HG03045 (cell line): ENCODE data around the gene RAB11FIP3.

Experiments
- ATAC-seq: cut with Tn5 transposase; IDR thresholded peaks from one replicate; pipeline ENCODE4 v1.9.1; 2021; ENCODE audit warnings: mild to moderate bottlenecking, moderate library complexity; ENCODE audit not compliant: unreplicated experiment

The RAB11FIP3 gene

DNA sequence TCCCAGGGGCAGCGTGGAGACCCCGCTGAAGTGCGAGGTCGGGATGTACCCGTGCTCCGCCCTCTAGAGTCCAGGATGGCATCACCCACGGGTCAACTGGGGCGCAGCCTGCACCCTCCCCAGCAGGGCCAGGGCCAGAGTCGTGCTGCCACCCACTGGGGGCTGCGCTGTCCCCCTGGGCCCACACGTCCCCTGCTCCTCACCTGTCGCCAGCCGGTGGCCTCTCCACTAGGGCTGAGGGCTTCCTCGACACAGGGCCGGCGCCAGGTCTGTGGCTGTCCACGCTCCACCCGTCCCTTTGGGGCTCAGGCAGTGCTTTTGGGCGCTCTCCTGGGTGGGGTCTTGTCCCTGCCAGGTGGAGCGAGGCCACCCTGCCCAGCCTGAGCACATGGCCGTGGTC lies 123.1 kb downstream of the RAB11FIP3 start:
- no peak for ATAC-seq

DNA sequence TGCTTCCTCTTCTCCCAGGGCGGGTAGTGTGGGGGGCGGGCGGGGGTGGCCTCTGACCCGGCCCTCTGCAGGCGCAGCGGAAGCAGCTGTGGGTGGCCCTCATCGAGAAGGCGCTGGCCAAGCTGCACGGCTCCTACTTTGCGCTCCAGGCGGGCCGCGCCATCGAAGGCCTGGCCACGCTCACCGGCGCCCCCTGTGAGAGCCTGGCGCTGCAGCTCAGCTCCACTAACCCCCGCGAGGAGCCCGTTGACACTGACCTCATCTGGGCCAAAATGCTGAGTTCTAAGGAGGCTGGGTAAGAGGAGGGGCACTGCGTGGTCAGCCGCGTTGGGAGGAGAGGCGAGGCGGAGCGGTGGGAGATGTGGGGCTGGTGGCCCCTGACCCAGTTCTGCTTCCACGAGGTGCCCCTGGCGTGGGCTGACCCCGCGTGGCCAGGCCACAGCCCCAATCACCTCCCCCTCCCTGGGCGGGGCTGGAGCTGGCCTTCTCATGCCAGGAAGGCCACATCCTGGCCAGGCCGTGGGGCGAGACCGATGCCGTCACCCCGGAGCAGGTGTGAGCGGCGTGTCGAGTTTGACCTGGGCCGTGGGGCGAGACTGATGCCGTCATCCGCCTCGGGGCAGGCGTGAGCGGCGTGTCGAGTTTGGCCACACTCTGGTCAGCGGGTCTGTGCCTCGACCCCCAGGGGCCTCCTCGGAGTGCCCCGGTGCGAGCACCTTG lies 124.3 kb downstream of the RAB11FIP3 start:
- ATAC-seq = no peak

DNA sequence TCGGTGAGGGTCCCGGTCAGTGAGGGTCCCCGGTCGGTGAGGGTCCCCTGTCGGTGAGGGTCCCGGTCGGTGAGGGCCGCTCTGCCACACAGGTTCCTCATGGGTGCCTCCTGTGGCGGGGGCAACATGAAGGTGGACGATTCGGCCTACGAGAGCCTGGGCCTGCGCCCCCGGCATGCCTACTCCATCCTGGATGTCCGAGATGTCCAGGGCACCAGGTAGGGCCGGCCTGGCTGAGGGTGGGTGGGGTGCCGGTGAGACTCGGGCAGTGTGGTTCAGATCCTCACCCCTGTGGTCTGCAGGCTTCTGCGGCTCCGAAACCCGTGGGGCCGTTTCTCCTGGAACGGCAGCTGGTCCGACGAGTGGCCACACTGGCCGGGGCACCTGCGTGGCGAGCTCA lies 125.8 kb downstream of the RAB11FIP3 start:
- no peak for ATAC-seq

DNA sequence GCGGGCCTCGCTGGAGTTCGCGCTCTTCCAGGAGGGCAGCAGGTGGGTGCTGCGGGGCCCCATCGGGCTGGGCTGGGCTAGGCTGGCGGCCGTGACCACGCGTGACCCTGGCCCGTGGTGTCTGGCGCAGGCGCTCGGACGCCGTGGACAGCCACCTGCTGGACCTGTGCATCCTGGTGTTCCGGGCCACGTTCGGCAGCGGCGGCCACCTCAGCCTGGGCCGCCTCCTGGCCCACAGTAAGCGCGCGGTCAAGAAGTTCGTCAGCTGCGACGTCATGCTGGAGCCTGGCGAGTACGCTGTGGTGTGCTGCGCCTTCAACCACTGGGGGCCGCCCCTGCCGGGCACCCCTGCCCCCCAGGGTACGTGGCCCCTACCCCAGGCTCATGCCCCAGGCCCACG lies 126.7 kb downstream of the RAB11FIP3 start:
- ATAC-seq = no peak

DNA sequence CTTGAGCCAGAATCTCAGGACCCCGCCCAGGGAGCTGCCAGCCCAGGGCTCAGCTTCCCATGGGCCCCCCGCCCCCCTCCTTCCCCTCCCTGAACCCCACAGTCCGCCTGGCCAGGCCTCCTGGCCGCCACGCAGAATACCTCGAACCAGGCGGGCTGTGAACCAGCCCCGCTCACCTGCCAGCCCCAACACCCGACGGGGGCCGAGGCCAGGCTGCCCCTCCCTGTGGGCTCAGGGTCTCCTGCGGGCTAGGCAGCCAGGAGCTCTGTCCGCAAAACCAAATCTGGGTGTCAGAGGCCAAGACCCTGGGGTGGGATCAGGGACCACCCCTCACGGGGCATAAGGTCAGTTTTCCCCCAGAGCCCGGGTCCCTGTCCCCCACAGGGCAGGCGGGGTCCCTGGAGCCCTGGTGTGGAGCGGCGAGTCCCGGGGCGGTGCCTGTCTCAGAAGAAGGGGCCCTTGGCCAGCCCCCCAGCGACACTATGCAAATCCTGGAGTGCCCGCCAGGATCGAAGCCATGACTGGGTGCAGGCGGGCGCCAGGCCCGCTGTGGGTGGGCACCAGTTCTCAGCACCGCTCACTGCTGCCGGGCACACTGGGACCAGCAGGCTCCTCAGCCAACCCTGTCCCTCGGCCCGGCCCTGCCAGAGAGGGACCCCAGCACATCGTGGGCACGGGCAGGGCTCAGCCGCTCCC lies 128.3 kb downstream of the RAB11FIP3 start:
- no peak for ATAC-seq

DNA sequence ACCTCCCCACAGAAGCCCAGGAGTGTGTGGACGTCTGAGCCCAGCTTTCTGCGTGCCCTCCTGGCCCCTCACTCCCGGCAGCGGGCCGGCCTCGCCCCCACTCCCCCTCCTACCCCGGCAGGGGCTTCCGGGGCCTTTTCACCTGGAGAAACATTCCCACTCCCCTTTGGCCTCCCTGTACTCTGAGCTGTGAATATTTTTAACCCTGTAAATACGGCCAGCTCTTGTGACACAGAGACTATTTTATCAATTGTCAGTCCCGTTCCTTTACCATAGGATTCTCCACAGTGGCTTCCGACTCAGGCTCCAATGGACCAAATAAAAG lies 128.8 kb downstream of the RAB11FIP3 start:
- no peak for ATAC-seq

DNA sequence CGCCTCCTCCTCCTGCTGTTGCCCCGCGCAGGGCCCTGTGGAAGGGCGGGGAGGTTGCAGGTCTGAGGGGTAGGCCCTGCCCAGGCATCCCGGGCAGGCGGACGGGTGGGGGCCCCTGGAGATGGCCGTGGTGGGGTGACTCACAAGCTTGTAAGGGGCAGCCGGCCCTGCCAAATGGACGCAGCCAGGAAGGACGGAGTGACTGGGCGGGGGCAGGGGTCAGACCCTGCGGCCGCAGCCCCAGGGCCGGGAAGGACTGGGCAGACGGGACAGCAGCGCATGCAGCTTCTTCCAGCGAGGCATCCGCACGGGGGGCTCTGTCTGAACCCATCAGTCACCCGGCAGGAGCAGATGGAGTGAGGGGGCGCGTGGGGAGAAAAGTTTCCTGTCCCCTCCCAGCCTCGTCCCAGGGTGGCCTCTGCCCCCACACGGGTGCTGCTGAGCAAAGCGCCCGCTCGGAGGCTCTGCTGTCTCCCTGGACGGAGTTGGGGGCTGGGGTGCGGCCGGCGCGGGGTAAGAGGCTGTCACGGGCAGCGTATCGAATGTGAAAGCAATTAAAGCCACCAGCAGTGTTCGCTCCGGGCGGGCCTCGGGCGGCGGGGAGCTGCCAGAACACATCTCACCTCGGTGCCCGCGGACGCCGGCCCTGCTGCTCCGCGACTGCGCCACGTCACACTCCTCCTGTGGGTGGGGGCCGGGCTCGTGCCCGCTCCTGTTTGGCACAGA lies 129.4 kb downstream of the RAB11FIP3 start:
- ATAC-seq = no peak

DNA sequence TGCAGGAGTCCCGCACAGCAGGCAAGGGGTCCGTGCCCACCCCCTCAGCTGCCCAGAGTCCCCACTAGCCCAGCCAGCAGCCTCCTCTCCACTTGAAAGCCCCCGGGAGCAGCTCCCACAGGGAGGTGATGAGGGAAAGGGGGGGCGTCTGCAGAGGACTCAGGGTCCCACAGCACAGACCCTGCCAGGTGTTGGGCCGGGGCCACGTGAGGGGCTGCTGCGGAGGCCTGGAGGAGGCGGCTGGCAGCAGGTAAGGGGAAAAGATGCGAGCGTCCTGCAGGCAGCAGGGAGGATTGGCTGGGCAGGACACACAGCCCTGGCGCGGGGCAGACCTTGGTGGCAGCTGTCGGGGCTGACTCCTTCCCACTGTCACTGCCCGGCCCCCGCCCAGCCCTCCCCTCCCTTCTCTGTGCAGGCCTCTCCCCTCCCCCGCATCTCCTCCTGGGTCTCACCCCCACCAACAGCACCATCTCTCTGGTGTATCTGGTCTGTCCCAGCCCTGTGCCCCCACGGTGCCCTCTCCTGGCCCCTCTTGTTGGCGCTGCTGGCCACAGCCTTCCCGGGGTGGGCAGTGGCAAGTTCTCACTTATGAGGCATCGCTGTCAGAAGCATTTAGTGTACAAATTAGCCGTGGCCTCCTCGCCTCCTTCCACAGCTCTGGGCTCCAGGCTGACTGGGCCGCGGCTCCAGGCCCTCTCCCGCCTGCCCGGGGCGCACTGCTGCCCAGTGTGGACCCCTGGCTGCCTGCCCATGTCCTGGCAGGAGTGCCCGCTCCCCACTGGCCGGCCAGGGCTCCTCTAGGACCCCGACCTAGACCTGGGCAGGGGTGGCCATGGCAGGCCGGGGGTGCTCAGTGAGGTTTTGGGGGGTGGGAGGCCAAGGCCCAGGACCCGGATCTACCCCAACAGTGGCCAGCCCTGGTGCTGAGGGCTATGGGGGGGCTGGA lies 130.4 kb downstream of the RAB11FIP3 start:
- ATAC-seq = no peak

DNA sequence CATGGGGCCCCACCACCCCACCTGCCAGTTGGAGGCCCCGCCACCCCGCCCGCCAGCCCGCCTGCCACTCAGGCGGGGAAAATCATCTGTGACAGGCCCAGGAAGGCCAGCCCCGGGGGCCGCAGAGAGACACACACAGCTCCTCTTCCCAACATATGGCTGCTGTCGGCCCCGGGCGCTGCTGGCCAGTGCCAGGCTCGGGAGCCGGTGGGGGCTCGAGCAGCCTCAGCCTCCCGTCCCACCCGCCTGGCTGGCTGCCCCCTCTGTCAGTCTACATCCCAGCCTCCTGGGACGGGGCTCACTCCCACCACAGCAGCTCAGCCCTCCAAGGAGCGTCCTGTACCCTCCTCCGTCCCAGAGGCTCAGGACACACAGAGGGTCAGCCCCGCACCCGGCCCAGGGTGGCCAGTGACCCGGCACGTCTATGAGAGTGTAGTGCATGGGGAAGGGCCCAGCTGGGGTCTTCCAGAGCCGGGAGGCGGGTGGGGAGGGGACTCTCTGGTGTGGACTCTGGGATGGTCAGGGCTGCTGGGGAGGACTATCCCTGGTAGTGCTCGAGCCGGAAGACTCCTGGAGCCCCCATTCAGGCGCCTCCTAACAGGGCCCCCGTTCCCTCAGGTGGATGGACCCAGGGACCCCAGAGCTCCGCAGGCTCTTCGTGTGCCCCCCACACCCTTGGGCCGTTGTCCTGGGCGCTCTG lies 131.2 kb downstream of the RAB11FIP3 start:
- no peak for ATAC-seq

DNA sequence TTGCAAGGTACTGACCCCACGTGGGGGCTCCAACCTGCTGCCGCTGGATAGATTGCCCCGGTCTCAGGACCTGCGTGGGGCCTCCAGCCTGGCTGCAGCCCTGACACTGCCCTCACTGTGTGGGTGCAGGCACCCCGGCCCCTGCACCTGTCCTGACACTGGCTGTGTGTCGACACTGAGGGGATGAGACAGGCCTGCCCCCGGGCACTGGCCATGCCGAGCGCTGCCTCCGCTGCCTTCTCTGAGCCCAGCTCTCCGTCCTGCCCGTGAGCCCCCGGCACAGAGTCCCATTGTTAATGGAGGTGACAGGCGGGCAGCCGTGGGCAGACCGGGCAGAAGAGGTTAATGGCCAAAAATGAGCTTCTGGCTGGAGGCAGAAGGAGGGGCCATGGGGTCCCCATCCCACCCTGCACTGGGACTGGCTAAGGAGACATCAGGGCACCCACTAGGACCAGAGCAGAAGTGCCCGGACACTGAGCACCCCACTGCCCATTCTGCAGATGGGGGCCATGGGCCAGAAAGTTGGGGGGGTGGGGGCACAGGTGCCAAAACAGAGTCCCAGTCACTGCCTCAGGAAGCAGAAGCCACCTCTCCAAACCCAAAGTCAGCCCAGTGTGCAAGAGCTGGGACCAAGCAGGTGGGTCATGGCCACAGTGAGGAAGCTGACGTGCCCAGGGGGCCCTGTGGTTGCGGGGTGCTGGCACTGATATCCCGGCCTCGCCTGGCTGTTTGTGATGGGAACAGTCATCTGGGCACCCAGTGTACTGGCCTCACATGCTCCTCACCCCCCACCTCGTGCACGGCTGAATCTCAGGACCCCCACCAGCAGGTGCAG lies 132.2 kb downstream of the RAB11FIP3 start:
- no peak for ATAC-seq

DNA sequence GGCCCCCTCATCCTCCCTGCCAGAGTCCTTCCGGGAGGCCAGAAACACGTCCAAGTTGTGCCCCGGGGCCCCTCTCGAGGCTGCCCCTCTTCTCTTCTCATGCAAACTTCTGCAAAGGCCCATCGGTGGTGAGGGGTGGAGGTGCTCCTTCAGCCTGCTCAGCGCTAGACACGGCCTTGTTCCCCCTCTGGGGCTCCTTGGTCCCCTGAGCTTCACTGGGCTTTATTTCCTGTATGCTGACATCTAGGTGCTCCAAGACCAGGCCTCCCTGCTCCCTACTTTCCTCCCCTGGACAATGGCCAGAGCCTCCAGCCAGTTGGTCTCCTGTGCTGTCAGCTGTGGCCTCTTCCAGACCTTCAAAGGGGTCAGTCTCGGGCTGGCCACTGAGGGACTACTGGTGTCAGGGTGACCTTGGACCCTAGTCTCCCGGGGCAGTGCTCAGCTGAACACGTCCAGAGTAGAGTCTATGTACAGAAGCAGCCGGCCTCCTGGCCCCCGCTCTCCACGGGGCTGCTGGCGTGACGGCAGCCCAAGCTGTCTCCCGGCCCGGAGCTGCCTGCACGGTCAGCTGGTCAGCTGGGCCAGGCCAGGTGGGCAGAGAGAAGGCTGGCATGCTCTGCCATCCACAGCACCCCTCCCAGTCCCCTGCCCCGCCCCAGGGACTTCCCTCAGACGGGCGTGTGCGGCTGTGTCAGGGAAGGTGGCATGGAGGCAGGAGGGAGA lies 133.0 kb downstream of the RAB11FIP3 start:
- no peak for ATAC-seq

DNA sequence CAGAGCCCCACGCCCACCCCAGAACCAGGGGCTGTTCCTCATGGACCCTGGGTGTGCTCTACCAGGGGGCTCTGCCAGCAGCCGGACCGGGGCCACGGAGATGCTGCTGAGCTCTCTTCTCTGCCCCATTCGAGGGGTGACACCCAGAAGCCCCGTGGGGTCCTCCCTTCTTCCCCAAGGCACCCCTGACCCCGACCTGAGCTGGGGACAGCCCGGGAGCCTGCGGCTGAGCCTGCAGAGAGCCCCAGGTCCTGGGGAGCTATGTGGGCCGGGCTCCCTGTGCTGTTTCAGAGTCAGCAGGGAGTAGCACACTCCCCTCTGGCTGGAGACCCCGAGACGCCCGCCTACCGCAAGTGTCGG lies 133.6 kb downstream of the RAB11FIP3 start:
- ATAC-seq = no peak

DNA sequence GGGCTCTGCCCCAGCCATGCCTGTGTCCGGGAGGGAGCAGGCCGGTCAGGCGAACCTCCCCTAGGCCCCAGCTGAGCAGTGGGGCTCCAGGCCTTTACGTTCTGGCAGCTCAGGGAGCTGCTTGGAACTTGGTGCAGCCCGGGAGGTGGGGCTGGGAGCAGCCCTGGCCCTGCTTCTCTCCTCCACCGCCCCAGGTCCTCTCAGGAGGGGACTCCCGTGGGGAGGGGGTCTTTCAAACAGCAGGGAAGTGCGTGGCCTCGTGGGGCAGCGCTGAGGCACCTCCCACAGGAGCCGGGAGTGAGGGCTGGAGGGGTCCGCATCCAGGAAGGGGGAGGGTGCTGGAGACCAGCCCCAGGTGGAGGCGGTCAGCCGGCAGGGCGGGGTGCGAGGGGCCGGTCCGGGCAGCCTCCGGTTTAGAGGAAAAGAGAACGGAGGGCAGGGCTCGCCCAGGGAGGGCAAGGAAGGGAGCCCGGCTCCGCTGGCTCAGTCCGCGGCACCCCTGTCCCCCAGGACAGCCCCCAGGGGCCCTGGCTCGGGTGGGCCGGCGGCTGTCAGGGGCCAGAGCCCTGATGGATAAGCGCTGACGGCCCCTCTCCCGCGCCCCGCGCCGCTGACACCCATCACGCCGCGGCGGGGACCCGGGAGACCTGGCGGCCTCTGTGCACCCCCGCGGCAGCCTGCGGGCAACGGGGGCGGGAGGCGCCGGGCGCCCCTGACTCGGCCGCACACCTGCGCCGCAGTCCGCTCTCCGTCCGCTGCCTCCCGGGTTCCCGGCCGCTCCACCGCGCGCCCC lies 134.2 kb downstream of the RAB11FIP3 start:
- no peak for ATAC-seq

DNA sequence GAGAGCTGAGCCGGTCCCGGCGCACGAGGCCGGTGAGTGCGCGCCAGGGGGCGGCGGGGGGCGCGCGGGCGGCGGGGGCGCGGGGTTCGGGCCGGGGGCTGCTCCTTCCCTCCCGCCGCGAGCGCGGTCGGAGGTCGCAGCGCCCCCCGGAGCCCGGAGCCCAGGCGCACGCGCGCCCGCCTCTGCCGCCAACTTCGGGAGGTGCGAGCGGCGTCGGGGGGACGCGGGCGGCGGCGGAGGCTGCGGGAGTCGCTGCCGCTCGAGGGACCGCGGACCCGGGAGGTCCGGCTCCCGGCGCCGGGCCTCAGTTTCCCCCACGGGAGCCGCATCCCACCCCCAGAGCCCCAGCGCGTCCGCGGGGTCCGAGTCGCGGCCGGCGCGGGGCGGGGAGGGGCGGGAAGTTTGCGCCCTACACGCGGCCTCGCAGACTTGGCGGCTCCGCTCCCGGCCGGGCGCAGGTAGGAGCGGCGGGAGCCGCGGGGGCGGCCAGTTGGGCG lies 134.8 kb downstream of the RAB11FIP3 start, which contains the start of gene PRR35:
Gene PRR35, plus strand, starts transcription at position 191 of the 497 bp plus-strand sequence. CDS start 2,901 bp downstream, outside the sequence.
- no peak for ATAC-seq

DNA sequence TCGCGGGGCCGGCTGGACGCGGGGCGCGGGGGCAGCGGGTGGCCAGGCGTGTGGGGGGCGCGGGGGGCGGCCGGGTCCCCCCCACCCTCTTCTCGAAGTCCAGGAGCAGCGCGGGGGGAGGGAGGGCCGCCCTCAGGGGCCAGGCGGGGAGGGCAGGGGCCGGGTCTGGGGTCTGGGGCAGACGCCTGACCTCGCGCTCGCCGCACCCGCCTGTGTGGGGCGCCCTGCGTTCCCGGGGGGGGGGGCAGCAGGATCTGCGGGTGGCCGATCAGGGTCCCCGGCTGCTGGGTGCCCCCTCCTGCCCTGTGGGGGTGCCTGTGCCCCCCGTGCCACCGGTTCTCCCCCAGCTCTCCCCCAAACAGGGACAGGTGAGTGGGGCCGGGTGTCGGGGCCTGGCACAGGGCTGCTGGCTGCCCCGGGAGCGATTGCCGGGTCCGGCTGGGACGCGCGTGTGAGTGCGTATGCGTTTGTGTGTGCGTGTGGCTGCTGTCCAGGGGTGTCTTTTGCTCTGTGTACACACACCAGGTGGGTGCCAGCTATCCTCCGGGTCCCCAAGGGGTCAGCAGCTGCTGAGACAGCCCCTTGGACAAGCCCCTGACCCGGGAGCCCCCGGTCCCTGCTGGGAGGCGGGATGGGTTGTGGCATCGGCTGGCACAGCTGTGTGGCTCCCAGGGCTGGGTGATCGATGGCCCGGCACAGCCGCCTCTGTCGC lies 135.4 kb downstream of the RAB11FIP3 start:
- ATAC-seq = no peak

DNA sequence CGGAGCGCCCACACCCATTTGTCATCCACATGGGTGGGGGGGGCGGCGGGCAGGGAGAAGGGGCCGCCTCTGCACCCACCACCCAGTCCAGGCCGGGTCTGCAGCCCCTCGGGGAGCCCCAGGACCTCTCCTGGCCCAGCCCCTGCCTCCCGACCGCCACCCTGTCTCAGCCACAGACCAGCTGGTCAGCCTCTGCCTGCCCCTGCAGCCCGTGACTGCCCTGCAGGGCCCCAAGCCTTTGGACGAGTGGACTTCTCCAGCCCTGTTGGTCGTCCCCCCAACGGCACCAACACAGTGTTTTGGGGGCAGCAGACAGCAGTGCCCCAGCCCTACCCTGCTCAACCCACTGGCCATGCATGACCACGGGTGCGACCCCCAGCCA lies 136.0 kb downstream of the RAB11FIP3 start:
- no peak for ATAC-seq
